ENCODE data around the gene SLC18A2. TPM values are rescaled to one million over a fixed set of nuclear protein-coding genes. Genes with fewer than 3 reads are reported as not detected.
"Not testable (repeated sequence)": the region's sequence is repeated elsewhere in the genome, so short reads cannot be mapped to it uniquely, and the experiment has no call there.

The SLC18A2 gene
- total RNA-seq, 1 donor from 2014 or later: 0.05 TPM

- DNase-seq: no peak
- no peak overlapping the region for H3K4me3 ChIP-seq
- TF ChIP-seq, protein P1, sequence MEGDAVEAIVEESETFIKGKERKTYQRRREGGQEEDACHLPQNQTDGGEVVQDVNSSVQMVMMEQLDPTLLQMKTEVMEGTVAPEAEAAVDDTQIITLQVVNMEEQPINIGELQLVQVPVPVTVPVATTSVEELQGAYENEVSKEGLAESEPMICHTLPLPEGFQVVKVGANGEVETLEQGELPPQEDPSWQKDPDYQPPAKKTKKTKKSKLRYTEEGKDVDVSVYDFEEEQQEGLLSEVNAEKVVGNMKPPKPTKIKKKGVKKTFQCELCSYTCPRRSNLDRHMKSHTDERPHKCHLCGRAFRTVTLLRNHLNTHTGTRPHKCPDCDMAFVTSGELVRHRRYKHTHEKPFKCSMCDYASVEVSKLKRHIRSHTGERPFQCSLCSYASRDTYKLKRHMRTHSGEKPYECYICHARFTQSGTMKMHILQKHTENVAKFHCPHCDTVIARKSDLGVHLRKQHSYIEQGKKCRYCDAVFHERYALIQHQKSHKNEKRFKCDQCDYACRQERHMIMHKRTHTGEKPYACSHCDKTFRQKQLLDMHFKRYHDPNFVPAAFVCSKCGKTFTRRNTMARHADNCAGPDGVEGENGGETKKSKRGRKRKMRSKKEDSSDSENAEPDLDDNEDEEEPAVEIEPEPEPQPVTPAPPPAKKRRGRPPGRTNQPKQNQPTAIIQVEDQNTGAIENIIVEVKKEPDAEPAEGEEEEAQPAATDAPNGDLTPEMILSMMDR (IDR thresholded peaks at IDR 0.05; ENCODE audit: borderline replicate concordance): no peak
- peaks cover 93% of the 10 kb centered on the region for H3K27me3 ChIP-seq (ENCODE audit: low read depth)
- no peaks in the 10 kb centered on the region for H3K4me1 ChIP-seq
- H3K9me3 ChIP-seq (replicated peaks): no peaks in the 10 kb centered on the region
- intact Hi-C loops (cut with micrococcal nuclease): no loop called here
- H3K36me3 ChIP-seq: no peaks in the 10 kb centered on the region
- H3K27ac ChIP-seq (replicated peaks): no peak overlapping the region
Observed at GRCh38 chr10:117223693-117224430, 17.1 kb upstream of the SLC18A2 start.

DNA sequence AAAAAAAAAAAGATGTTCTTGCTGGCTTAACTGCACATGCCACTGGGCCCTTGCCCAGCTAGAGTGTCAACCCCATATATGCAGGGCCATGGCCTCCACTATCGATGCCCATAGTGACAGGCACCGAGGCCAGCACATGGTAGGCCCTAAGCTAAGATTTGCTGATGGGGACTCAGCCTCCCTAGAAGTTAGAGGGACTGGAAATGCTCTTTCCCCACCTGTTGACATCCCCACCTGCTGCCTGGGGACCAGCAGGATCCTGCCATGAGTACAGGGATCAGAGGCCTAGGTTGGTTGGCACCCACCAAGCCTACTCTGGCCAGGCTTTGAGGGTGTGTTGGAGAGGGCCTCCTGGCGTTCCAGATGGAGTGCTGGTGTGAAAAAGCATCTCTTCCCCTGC lies 16.0 kb upstream of the SLC18A2 start:
- Histone ChIP-seq H3K36me3 (no peaks in the 10 kb centered on the region), H3K4me3 (no peak overlapping the region), H3K9me3 (replicated peaks) (no peaks in the 10 kb centered on the region), H3K27ac (replicated peaks) (no peak overlapping the region), H3K27me3 (ENCODE audit: low read depth) (peaks cover 96% of the 10 kb centered on the region), H3K4me1 (no peaks in the 10 kb centered on the region)
- TF ChIP-seq, protein P1 (IDR thresholded peaks at IDR 0.05; ENCODE audit: borderline replicate concordance): no peak
- intact Hi-C loops (cut with micrococcal nuclease): no loop called here
- no peak for DNase-seq

DNA sequence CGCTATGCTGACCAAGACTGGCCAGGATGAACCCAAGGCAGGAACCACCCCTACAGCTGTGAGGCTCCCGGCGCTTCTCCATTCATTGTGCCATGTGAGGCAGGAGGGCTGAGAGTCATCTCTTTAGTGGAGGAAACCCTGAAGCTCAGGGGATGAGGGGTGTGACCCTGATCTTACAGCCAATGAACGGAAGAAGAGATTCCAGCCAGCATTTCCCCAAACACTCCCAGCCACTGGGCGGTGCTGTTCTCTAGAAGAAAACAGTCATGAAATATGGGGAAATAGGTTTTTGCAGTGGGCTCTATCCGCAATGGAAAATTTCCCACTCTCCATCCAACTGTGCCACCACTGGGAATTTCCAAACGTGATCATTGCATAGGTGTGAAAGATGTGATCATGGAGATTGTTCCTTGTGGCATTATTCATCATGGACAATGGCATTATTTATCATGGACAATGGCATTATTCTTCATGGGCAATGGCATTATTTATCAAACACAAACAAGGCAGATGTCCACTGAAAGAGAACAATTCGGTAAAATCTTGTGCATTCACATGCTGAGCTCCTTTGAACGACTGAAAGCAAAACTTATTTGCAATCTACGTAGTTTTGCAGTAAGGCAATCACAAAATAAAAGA lies 14.0 kb upstream of the SLC18A2 start:
- no peaks in the 10 kb centered on the region for H3K4me1 ChIP-seq
- intact Hi-C loops (cut with micrococcal nuclease): no loop called here
- DNase-seq: no peak
- TF ChIP-seq, protein P1 (IDR thresholded peaks at IDR 0.05; ENCODE audit: borderline replicate concordance): no peak
- H3K27me3 ChIP-seq (ENCODE audit: low read depth): peaks cover 96% of the 10 kb centered on the region
- no peak overlapping the region for H3K4me3 ChIP-seq
- H3K27ac ChIP-seq (replicated peaks): no peak overlapping the region
- H3K36me3 ChIP-seq: no peaks in the 10 kb centered on the region
- H3K9me3 ChIP-seq (replicated peaks): no peaks in the 10 kb centered on the region

DNA sequence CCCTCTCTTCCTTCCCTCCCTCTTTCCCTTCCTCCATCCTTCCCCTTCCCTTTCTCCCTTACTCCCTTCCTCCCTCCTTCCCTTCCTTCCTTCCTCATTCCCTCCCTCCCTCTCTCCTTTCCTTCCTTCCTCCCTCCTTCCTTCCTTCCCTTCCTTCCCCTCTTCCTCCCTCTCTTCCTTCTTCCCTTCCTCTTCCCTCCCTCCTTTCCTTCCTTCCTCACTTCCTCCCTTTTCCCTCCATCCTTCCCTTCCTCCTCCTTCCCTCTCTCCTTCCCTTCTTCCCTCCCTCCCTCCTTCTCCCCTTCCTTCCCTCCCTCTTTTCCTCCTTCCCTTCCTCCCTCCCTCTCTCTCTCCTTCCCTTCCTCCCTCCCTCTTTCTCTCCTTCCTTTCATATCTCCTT lies 12.7 kb upstream of the SLC18A2 start:
- no peak overlapping the region for H3K4me3 ChIP-seq
- H3K36me3 ChIP-seq: no peaks in the 10 kb centered on the region
- no peaks in the 10 kb centered on the region for H3K9me3 ChIP-seq (replicated peaks)
- H3K27me3 ChIP-seq (ENCODE audit: low read depth): peaks cover 98% of the 10 kb centered on the region
- no peak for DNase-seq
- intact Hi-C loops (cut with micrococcal nuclease): no loop called here
- TF ChIP-seq, protein P1 (IDR thresholded peaks at IDR 0.05; ENCODE audit: borderline replicate concordance): no peak
- no peaks in the 10 kb centered on the region for H3K4me1 ChIP-seq
- no peak overlapping the region for H3K27ac ChIP-seq (replicated peaks)

DNA sequence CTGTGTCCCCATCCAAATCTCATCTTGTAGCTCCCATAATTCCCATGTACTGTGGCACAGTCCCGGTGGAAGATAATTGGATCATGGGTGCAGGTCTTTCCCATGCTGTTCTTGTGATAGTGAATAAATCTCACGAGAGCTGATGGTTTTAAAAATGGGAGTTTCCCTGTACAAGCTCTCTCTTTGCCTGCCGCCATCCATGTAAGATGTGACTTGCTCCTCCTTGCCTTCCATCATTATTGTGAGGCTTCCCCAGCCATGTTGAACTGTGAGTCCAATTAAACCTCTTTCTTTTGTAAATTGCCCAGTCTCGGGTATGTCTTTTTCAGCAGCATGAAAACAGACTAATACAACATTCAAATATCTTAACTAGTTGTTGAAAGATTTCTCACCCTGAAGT lies 10.8 kb upstream of the SLC18A2 start:
- H3K27me3 ChIP-seq (ENCODE audit: low read depth): peaks cover 95% of the 10 kb centered on the region
- H3K36me3 ChIP-seq; H3K4me3 ChIP-seq; DNase-seq; intact Hi-C loops (cut with micrococcal nuclease); H3K27ac ChIP-seq (replicated peaks); H3K4me1 ChIP-seq; H3K9me3 ChIP-seq (replicated peaks): not testable (repeated sequence)

GRCh38 chr10:117237401-117237991 lies 3.4 kb upstream of the SLC18A2 start:
- Histone ChIP-seq H3K9me3 (replicated peaks) (no peaks in the 10 kb centered on the region), H3K4me1 (peaks cover 11% of the 10 kb centered on the region), H3K4me3 (no peak overlapping the region), H3K27me3 (ENCODE audit: low read depth) (peaks cover 94% of the 10 kb centered on the region), H3K36me3 (no peaks in the 10 kb centered on the region), H3K27ac (replicated peaks) (no peak overlapping the region)
- TF ChIP-seq, protein P1 (IDR thresholded peaks at IDR 0.05; ENCODE audit: borderline replicate concordance): no peak
- intact Hi-C loops (cut with micrococcal nuclease): no loop called here
- no peak for DNase-seq

All from left ventricle myocardium inferior (tissue), 1 donor.